A673 (cell line): ENCODE results near the gene KIAA1549.

Source experiments
- CTCF ChIP-seq: fragments of 300-800, 200-600 bp; sonication (generic); conservative IDR thresholded peaks from 2 replicates; pipeline ENCODE4 v1.5.1; 2017; ENCODE audit warnings: low read depth, mild to moderate bottlenecking, antibody characterized with exemption, low read length, moderate library complexity, mixed read lengths
- EZH2 ChIP-seq: fragments of 200-600 bp; sonication (generic); IDR thresholded peaks from 2 replicates; pipeline ENCODE4 v1.6.1; 2017; ENCODE audit warnings: borderline replicate concordance, low read depth, mild to moderate bottlenecking, mixed read lengths, antibody characterized with exemption, low read length; ENCODE audit not compliant: poor library complexity, severe bottlenecking

DNA sequence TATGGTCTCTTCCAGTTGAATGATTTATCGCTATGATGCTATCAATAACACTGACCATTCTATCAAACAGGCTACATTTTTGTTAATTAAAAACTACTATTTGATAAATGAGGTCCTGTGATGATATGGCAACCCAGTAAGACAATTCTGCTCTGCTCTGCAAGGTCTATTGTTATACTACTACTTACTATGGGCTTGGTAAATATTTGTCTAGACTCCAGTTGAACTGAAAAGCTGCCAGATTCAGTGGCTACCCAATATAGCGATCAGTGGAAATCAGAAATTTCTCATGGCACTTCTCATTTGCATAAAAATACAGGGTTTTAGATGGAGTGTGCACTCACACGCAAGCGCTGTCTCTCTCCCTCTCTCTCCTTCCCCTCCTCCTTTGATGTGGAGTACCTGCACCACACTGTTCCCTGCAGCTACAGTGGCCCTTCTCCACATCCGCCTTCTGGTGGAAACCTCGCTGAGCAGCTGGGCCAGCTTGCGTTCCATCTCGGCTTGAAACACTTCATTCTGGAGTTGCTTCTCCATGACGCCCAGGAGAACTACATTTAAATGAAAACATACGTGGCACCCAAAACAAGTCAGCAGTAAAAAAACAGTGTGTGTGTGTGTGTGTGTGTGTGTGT lies 77.9 kb downstream of the KIAA1549 start:
- no peak for TF ChIP-seq CTCF
- no peak for TF ChIP-seq EZH2
